HG02571 (cell line): ENCODE measurements around the gene INPP5D.

ENCODE experiments used
- ATAC-seq: cut with Tn5 transposase; IDR thresholded peaks from one replicate; pipeline ENCODE4 v1.9.1; 2021; ENCODE audit warnings: mild to moderate bottlenecking, moderate library complexity; ENCODE audit not compliant: unreplicated experiment

The INPP5D gene

GRCh38 chr2:233251306-233252116 lies 191.4 kb downstream of the INPP5D start, which contains the start of gene ATG16L1:
Gene ATG16L1, plus strand, starts transcription at chr2:233251673. Its CDS starts 155 bp downstream, at chr2:233251828.
- ATAC-seq = peak; percentile 95

- ATAC-seq = no peak
Measured at GRCh38 chr2:233252227-233252626, 192.1 kb downstream of the INPP5D start.

- no peak for ATAC-seq
Measured at GRCh38 chr2:233255151-233255550, 195.0 kb downstream of the INPP5D start.

- no peak for ATAC-seq
Measured at GRCh38 chr2:233256048-233256447, 195.9 kb downstream of the INPP5D start.
